ACC112 (cell line): ENCODE results near the gene GTF2A1.

Experiments
- H2AFZ ChIP-seq: fragments of 200-600 bp; sonication (generic); one replicate; pipeline ENCODE4 v1.6.0; 2017; ENCODE audit warnings: antibody characterized with exemption, low read length; ENCODE audit not compliant: unreplicated experiment
- H3K27ac ChIP-seq: fragments of 200-600 bp; sonication (generic); 2 replicates; pipeline ENCODE4 v1.5.1; 2014; ENCODE audit warnings: low read depth, mild to moderate bottlenecking, antibody characterized with exemption, low read length, moderate library complexity
- H3K27me3 ChIP-seq: fragments of 200-600 bp; sonication (generic); 2 replicates; pipeline ENCODE4 v1.6.1; 2014; ENCODE audit warnings: mild to moderate bottlenecking, antibody characterized with exemption, low read length, moderate library complexity, mixed read lengths; ENCODE audit not compliant: insufficient read depth
- H3K36me3 ChIP-seq: fragments of 200-600 bp; sonication (generic); 2 replicates; pipeline ENCODE4 v1.6.1; 2016; ENCODE audit warnings: mild to moderate bottlenecking, antibody characterized with exemption, low read length, moderate library complexity, mixed read lengths; ENCODE audit not compliant: insufficient read depth
- H3K4me1 ChIP-seq: fragments of 200-600 bp; sonication (generic); one replicate; pipeline ENCODE4 v1.6.1; 2016; ENCODE audit warnings: low read length, mixed read lengths; ENCODE audit not compliant: insufficient read depth, unreplicated experiment, control insufficient read depth
- H3K4me3 ChIP-seq: fragments of 200-600 bp; sonication (generic); 2 replicates; pipeline ENCODE4 v1.5.1; 2014; ENCODE audit warnings: mild to moderate bottlenecking, low read depth, low read length
- H3K79me2 ChIP-seq: fragments of 200-600 bp; sonication (generic); one replicate; pipeline ENCODE4 v1.6.0; 2016; ENCODE audit warnings: low read length; ENCODE audit not compliant: control insufficient read depth, unreplicated experiment, insufficient read depth

The GTF2A1 gene

DNA sequence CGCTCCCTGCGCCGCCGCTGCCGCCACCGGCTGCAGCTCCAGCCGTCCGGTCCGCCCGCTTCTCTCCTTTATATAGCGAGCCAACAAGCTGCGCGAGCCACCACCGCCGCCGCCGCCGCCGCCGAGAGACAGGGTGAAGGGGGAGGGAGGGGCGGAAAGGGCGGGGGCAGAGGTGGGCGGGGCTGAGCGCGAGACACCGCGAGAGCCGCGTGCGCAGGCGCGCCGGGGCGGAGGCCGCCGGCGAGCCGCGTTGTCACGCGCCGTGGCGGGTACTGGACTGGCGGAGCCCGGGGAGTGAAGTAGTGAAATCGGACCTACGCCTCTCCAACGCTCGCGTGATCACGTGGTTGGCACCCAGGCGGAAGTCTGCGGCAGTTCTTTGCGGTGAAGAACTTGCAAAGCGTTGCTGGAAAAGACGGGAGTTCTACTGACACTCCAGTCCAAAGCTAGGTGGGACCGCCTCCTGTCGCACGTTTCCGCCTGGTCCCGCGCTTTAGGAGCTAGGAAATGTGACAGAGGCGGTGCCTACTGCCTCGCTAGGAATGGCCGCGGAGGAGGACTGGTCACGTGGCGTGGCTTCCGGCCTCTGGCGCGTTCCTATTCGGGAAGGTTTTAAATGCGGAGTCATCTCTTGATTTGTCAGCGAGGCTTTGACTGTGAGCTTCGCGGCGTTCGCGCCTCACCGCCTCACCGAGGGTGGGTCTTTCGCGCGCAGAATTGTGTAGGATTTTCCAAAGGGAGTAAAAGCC lies at the start of gene GTF2A1:
GTF2A1 (minus strand) TSS at position 130 of the 749 bp plus-strand sequence. CDS start 441 bp downstream, outside the sequence.
- peak within 1 kb of the TSS; percentile 98 for H3K4me3 ChIP-seq

DNA sequence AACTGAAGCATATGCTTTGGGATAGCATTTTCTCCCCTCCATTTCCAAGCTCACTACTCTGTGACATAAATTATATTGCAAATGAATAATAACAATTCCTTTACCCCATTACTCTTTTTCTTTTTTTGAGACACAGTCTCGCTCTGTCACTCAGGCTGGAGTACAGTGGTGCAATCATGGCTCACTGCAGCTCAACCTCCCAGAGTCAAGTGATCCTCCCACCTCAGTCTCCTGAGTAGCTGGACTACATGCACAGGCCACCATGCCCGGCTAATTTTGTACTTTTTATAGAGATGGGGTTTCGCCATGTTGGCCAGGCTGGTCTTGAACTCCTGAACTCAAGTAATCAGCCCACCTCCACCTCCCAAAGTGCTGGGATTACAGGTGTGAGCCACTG lies 49.2 kb upstream of the GTF2A1 start:
- Histone ChIP-seq H3K36me3 (no peaks in the 10 kb centered on the region), H3K4me3 (no peak overlapping the region), H3K79me2 (no peaks in the 10 kb centered on the region), H2AFZ (no peak overlapping the region), H3K4me1 (no peaks in the 10 kb centered on the region), H3K27me3 (peaks cover 45% of the 10 kb centered on the region), H3K27ac (no peak overlapping the region)

More for the DNA sequence above, at the start of gene GTF2A1:
- H3K4me1 ChIP-seq = peaks cover 27% of the 10 kb centered on the region
- peak within 1 kb of the TSS; percentile 100 for H3K27ac ChIP-seq
- H3K79me2 ChIP-seq = peaks cover 39% of the 10 kb centered on the region
- peaks cover 7% of the 10 kb centered on the region for H3K36me3 ChIP-seq
- H2AFZ ChIP-seq = peak within 1 kb of the TSS; percentile 91
- H3K27me3 ChIP-seq = no peaks in the 10 kb centered on the region

DNA sequence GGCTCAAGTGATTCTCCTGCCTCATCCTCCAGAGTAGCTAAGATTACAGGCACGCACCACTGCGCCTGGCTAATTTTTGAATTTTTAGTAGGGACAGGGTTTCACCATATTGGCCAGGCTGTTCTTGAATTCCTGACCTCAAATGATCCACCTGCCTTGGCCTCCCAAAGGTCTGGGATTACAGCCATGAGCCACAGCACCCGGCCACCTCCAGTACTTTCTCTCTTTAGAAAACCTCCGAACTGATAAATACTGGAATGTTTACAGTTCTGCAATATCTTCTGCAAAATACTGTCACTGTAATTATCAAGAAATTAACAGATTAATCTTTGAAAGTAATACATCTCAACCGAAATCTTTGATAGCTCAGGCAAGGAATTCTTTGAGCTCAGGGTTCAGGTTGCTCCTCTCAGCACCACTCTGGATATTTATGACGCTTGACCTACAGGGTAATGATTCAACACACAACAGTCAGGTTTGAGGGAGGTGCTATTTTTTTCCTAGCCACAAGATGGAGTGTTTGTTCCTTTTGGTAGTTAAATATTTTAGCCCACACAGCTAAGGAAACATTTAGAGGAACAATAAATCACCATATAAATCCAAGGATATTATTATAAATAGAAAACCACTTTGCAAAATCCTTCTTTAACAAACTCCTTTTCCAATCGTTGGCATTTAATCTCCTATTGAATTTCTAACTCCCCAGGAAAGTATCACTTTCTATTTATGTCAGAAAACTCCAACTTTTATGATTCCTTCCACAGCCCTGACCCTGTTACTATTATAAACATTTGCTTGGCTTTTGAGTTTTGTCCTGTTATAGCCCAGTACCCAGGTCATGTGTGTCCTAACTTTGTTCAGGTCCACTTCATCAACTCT lies 48.6 kb upstream of the GTF2A1 start:
- Histone ChIP-seq H2AFZ (no peak overlapping the region), H3K36me3 (no peaks in the 10 kb centered on the region), H3K4me1 (no peaks in the 10 kb centered on the region), H3K27me3 (peaks cover 40% of the 10 kb centered on the region), H3K4me3 (no peak overlapping the region), H3K79me2 (no peaks in the 10 kb centered on the region), H3K27ac (no peak overlapping the region)

DNA sequence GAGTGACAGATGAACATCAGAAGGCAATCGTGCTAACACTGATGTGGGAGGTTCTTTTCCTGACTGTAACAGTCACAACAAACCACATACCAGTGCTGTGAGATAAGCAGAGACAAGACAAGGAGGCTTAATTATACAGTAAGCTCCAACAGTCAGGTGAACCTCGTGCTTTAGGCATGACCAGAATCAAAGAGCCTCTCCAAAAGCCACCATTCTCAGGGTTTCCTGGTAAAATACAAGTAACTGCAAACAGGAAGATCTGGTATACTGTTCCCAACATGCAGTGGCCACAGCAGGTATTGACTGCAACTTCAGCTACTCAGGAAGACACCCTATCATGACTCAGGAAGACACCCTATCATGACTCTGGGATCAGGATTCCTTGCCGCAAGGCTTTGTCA lies 47.3 kb upstream of the GTF2A1 start:
- H3K27ac ChIP-seq = no peak overlapping the region
- no peak overlapping the region for H3K4me3 ChIP-seq
- no peaks in the 10 kb centered on the region for H3K79me2 ChIP-seq
- no peaks in the 10 kb centered on the region for H3K4me1 ChIP-seq
- H3K27me3 ChIP-seq = peaks cover 39% of the 10 kb centered on the region
- H3K36me3 ChIP-seq = no peaks in the 10 kb centered on the region
- H2AFZ ChIP-seq = no peak overlapping the region

DNA sequence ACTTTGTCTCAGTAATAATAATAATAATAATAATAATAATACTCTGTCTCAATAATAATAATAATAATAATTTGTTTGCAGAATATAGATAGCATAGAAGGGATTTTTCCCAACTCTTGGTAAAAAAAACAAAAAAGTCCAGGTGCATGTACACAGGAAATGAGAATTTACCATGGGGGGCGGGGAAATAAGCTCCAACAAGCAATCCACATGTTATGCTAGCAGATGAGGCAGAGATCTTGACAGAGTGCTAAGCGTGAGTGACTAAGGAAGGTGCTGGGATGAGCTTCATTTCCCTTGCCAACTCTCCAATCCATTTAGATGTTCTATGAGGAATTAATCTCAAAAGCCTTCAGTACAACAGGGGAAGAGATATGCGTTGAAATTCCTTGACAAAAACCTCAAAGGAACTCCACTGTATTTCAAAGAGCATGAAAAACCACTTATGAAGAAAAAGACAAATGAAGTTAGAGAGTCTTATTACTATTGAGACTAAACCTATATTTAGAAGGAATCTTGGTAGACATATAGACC lies 44.9 kb upstream of the GTF2A1 start:
- no peaks in the 10 kb centered on the region for H3K36me3 ChIP-seq
- no peak overlapping the region for H3K27ac ChIP-seq
- no peak overlapping the region for H2AFZ ChIP-seq
- H3K4me1 ChIP-seq = no peaks in the 10 kb centered on the region
- no peak overlapping the region for H3K4me3 ChIP-seq
- H3K27me3 ChIP-seq = peaks cover 34% of the 10 kb centered on the region
- H3K79me2 ChIP-seq = no peaks in the 10 kb centered on the region

DNA sequence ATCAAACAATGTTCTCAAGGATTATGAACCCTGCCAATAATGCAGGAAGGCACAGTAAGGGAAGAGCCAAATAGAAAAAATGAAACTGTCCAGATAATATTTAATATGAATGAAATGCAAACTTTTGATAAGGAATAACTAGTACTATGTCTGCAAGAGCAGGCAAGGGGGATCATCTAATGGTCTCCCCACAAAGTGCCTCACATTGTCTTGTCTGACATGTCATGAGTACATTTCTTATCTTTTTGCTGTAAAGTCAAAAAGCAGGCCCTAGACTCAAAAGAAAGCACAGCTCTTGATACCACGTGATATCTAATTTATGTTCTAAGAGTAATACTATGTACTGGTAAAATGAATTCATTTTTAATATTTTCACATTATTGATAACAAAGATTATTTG lies 43.9 kb upstream of the GTF2A1 start:
- H2AFZ ChIP-seq = no peak overlapping the region
- no peak overlapping the region for H3K4me3 ChIP-seq
- H3K4me1 ChIP-seq = no peaks in the 10 kb centered on the region
- no peaks in the 10 kb centered on the region for H3K79me2 ChIP-seq
- H3K27ac ChIP-seq = no peak overlapping the region
- no peaks in the 10 kb centered on the region for H3K36me3 ChIP-seq
- H3K27me3 ChIP-seq = peaks cover 38% of the 10 kb centered on the region

DNA sequence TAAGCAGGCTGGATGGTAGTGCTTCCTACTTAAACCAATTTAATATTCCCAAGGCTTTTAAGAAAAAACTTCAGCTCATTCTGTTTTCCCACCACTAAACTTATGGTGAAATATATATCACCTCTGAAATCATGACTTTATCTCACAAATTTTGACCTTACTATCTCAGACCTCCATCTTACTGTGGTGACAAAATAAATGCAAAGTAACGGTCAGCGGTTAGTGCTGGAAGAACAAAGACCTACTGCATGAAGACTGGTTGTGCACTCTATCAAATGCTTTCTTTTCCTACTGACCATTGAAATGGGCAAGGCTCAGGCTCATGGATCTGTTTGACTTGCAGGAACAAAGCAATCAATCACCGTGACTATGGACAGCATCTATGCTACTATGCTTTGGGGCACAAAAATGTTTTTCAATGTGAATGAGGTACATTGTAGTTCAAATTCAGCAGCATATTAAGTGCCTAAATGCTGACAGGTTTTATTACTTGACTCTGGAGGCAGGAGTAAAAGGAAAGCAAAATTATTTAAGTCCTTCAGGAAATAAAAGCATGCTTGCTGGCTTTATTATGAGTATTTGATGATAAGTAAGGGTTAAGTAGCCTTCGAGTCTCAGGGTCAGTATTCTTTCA lies 43.1 kb upstream of the GTF2A1 start:
- H3K4me1 ChIP-seq = no peaks in the 10 kb centered on the region
- no peak overlapping the region for H3K4me3 ChIP-seq
- H3K79me2 ChIP-seq = no peaks in the 10 kb centered on the region
- H2AFZ ChIP-seq = no peak overlapping the region
- no peaks in the 10 kb centered on the region for H3K36me3 ChIP-seq
- peaks cover 42% of the 10 kb centered on the region for H3K27me3 ChIP-seq
- no peak overlapping the region for H3K27ac ChIP-seq

DNA sequence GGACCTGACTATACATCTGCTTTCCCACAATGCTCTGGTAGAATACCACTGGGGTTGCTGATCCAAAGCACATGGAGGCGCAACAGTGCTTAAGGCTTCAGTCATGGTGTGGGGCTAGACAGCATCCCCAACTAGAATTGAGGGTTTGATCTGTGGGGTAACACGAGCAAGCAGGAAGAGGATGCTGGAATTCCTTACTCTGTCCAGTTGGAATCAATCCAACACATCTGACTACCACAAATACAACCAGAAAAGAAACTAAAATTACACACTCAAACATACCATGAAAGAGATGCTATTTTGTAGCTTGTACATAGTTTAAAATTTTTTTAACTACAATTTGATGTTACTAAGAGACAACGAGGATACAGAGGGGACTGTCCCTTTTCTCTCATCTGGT lies 40.4 kb upstream of the GTF2A1 start:
- no peak overlapping the region for H3K27ac ChIP-seq
- no peak overlapping the region for H3K4me3 ChIP-seq

DNA sequence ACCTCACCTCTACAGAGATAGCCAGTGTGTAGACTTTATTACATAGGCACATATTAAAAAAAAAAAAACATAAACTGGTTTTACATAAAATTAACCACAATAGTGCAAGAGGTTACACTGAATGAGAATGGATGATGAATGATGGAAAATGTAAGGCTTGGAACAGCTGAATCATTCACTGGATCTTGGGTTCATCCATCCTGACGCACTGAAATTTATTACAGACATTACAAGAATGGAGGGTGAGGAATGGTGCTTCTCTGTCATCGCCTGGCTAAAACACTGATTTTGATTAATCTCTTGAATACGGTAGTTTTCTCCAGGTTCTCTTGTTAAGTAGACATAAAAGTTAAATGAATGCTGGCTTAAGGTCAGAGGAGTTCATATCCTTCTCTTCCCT lies 40.0 kb upstream of the GTF2A1 start:
- Histone ChIP-seq H3K36me3 (no peaks in the 10 kb centered on the region), H3K27me3 (peaks cover 20% of the 10 kb centered on the region), H3K4me3 (no peak overlapping the region), H3K79me2 (no peaks in the 10 kb centered on the region), H2AFZ (no peak overlapping the region), H3K4me1 (no peaks in the 10 kb centered on the region), H3K27ac (no peak overlapping the region)

More for the DNA sequence above, 40.4 kb upstream of the GTF2A1 start:
- peaks cover 21% of the 10 kb centered on the region for H3K27me3 ChIP-seq
- H3K79me2 ChIP-seq = no peaks in the 10 kb centered on the region
- no peaks in the 10 kb centered on the region for H3K4me1 ChIP-seq
- H3K36me3 ChIP-seq = no peaks in the 10 kb centered on the region
- H2AFZ ChIP-seq = no peak overlapping the region

DNA sequence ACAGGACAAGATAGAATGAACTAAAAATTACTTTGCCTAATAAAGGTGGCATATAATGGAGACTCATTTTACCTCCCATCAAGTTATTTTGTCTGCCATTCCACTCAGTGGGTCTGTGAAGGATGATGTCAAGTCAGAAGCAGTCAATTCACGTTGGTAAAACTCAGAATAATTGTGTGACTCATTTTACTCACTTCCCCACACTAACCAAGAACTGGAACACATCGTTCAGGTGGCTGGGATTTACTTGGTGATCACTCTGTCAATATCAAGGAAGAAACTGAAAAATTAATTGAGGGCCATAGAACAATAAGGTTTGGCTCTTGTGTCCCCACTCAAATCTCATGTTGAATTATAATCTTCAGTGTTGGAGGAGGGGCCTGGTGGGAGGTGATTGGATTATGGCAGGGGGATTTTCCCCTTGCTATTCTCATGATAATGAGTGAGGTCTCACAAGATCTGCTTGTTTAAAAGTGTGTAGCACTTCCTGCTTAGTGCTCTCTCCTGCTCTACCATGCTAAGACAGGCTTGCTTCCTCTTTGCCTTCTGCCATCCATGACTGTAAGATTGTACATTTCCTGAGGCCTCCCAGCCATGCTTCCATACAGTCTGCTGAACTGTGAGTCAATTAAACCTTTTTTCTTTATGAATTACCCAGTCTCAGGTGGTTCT lies 35.7 kb upstream of the GTF2A1 start:
- H3K36me3 ChIP-seq = no peaks in the 10 kb centered on the region
- H2AFZ ChIP-seq = no peak overlapping the region
- H3K27ac ChIP-seq = no peak overlapping the region
- H3K79me2 ChIP-seq = no peaks in the 10 kb centered on the region
- no peaks in the 10 kb centered on the region for H3K4me1 ChIP-seq
- no peak overlapping the region for H3K4me3 ChIP-seq
- H3K27me3 ChIP-seq = peaks cover 26% of the 10 kb centered on the region
